ENCODE data around the gene DRC7.

DRC7 gene

DNA sequence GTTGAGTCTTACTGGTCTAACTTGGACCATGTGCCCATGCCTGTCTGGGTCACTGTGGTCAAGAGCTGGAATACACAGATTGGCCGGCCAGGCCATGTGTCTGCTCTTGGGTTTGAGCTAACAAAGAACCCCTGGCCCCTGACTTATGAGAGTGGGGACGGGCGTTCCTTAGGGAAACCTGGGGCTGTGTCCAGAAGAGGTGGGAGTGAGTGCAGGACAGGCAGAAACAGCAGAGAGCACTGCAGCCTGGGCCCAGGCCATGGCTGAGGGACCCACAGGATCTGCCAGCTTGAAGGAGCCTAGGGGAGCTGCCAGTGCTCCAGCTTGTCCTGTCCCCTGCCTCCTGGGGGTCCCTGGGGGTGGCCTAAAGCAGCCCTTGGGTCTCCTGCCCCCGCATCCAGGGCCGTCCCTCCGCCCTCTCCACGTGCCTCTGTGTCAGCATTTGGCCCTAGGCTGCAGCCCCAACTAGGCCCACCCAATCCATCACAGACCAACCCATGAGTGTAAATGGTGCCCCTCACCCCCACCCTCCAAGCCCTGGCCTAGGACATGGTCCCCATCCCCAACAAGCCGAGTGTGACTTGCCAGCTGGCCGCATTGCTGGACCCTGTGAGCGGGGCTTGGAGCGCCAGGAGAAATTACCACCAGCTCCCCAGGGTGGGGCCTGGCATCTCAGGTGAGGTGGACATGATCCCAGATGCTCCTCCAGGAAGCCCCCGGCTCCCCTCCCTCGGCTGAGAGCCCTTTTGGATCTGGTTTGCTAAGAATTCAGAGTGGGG, 12.5 kb upstream of the DRC7 start:
- Histone ChIP-seq H3K27me3 (ENCODE audit: insufficient read depth, low read length) (no peaks in the 10 kb centered on the region), H3K4me3 (ENCODE audit: low read length) (no peak overlapping the region), H3K27ac (ENCODE audit: low read length) (no peak overlapping the region), H3K9ac (ENCODE audit: low read depth, low read length) (no peak overlapping the region), H3K9me3 (ENCODE audit: insufficient read depth, low read depth, low read length) (no peaks in the 10 kb centered on the region), H3K4me1 (ENCODE audit: insufficient read depth, low read length) (no peaks in the 10 kb centered on the region), H3K36me3 (ENCODE audit: insufficient read depth, low read depth, low read length) (no peaks in the 10 kb centered on the region)

DNA sequence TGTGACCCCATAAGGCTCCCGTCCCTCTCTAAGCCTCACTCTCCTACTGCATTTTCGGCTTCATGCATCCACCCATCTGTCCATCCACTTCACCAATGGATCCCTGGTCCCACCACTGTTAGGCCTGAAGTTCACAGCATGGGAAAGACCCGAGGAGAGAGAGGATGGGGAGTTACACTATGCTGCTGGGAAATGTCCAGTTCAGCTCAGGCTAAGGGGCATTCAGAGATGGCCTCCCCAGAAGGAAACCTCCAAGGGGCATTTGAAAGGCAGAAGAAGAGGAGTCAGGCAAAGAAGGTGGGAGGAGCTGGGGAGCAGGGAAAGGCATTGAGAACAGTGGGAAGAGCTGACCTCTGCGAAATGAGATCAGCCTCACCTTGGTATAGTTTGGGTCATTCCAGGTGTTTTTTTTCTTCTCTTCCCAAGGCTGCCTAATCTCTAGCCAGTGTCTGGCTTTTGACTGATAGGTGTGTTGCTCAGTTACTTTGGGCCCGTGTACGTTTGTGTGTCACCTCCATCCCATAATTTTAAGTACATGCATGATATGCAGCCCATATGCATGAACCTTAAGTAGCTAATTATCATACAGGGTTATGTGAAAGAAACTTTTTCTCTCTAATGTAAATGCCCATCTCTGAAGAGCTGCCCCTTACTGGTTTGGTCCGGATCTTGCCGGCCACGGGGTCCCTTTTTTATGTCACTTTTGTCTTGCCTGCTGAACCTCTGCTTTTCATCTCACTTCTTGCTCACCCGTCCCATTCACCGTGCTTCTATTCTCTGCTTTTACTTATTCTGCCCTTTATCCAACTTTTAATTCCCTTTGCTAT, 11.6 kb upstream of the DRC7 start:
- H3K36me3 ChIP-seq (ENCODE audit: insufficient read depth, low read depth, low read length): no peaks in the 10 kb centered on the region
- no peaks in the 10 kb centered on the region for H3K9me3 ChIP-seq (ENCODE audit: insufficient read depth, low read depth, low read length)
- no peak overlapping the region for H3K4me3 ChIP-seq (ENCODE audit: low read length)
- no peak overlapping the region for H3K27ac ChIP-seq (ENCODE audit: low read length)
- no peaks in the 10 kb centered on the region for H3K4me1 ChIP-seq (ENCODE audit: insufficient read depth, low read length)
- H3K27me3 ChIP-seq (ENCODE audit: insufficient read depth, low read length): no peaks in the 10 kb centered on the region
- H3K9ac ChIP-seq (ENCODE audit: low read depth, low read length): no peak overlapping the region

DNA sequence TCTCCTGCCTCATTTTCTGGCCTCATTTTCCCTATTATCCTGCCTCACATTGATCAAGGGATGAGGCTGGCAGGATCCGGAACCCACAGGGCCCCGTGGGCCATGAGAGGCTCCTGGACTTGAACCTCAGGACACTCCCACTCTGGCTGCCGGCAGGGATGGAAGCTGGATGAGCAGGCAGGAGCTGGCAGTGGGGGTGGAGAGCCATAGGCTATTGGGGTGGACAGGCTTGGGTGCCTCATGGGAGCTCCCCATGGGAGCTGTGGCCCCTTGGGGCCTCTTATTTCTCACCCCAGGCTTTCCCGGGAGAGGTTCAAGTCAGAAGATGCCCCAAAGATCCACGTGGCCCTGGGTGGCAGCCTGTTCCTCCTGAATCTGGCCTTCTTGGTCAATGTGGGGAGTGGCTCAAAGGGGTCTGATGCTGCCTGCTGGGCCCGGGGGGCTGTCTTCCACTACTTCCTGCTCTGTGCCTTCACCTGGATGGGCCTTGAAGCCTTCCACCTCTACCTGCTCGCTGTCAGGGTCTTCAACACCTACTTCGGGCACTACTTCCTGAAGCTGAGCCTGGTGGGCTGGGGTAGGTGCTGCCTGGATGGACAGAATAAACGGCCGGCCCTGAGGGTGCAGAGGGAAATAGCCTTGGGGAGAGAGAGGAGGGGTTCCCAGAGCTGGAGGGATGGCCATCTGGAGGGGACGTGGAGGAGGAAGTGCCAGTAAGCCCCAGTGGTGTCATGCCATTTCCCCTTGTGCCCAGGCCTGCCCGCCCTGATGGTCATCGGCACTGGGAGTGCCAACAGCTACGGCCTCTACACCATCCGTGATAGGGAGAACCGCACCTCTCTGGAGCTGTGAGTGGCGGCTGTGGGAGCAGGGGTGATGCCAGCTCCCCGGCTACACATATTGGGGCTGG, 10.7 kb upstream of the DRC7 start:
- no peak overlapping the region for H3K9ac ChIP-seq (ENCODE audit: low read depth, low read length)
- H3K9me3 ChIP-seq (ENCODE audit: insufficient read depth, low read depth, low read length): no peaks in the 10 kb centered on the region
- no peaks in the 10 kb centered on the region for H3K4me1 ChIP-seq (ENCODE audit: insufficient read depth, low read length)
- H3K36me3 ChIP-seq (ENCODE audit: insufficient read depth, low read depth, low read length): no peaks in the 10 kb centered on the region
- no peak overlapping the region for H3K27ac ChIP-seq (ENCODE audit: low read length)
- no peaks in the 10 kb centered on the region for H3K27me3 ChIP-seq (ENCODE audit: insufficient read depth, low read length)
- no peak overlapping the region for H3K4me3 ChIP-seq (ENCODE audit: low read length)

DNA sequence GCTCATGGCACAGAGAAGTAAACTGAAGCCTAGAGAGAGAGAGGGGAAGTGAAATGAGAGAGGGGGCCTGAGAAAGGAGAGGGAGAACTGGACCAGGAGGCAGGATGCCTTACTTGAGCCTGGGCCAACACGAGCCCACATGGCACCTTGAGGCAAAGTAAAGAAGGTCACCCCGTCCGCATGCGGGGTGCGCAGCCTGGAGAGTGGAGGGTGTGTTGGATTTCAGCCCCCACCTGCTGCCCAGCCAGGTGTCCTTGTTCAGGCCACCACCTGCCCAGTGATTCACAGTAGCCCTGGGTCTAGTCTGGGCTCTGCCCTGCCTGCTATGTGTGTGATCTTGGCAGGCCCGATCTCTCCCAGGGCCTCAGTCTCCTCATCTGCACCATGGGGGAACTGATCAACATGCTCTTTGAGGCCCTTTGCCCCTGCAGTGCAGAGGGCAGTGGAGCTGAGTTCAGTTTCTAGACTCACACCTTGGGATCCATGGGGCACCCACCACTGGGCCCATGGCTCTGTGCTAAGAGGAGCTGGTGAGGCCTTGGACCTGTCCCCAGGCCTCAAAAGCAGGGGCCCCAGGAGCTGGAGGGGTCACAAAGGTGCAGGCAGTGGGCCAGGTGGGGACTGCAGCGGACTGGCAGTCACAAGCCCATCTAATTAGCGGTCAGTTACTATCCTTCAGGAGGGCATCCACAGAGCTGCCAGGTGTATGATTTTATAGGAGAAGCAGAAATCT, 9.8 kb upstream of the DRC7 start:
- H3K4me3 ChIP-seq (ENCODE audit: low read length): no peak overlapping the region
- no peaks in the 10 kb centered on the region for H3K27me3 ChIP-seq (ENCODE audit: insufficient read depth, low read length)
- H3K9me3 ChIP-seq (ENCODE audit: insufficient read depth, low read depth, low read length): no peaks in the 10 kb centered on the region
- no peaks in the 10 kb centered on the region for H3K4me1 ChIP-seq (ENCODE audit: insufficient read depth, low read length)
- no peak overlapping the region for H3K27ac ChIP-seq (ENCODE audit: low read length)
- no peak overlapping the region for H3K9ac ChIP-seq (ENCODE audit: low read depth, low read length)
- H3K36me3 ChIP-seq (ENCODE audit: insufficient read depth, low read depth, low read length): no peaks in the 10 kb centered on the region

DNA sequence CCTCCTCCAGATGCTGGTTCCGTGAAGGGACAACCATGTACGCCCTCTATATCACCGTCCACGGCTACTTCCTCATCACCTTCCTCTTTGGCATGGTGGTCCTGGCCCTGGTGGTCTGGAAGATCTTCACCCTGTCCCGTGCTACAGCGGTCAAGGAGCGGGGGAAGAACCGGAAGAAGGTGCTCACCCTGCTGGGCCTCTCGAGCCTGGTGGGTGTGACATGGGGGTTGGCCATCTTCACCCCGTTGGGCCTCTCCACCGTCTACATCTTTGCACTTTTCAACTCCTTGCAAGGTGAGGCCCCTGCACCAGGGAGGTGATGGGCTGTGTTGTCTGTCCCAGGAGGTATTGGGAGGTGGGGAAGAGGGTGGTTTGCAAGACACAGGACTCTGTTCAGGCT, 9.0 kb upstream of the DRC7 start:
- Histone ChIP-seq H3K27me3 (ENCODE audit: insufficient read depth, low read length) (no peaks in the 10 kb centered on the region), H3K4me1 (ENCODE audit: insufficient read depth, low read length) (no peaks in the 10 kb centered on the region), H3K9me3 (ENCODE audit: insufficient read depth, low read depth, low read length) (no peaks in the 10 kb centered on the region), H3K4me3 (ENCODE audit: low read length) (no peak overlapping the region), H3K27ac (ENCODE audit: low read length) (no peak overlapping the region), H3K9ac (ENCODE audit: low read depth, low read length) (no peak overlapping the region), H3K36me3 (ENCODE audit: insufficient read depth, low read depth, low read length) (no peaks in the 10 kb centered on the region)

DNA sequence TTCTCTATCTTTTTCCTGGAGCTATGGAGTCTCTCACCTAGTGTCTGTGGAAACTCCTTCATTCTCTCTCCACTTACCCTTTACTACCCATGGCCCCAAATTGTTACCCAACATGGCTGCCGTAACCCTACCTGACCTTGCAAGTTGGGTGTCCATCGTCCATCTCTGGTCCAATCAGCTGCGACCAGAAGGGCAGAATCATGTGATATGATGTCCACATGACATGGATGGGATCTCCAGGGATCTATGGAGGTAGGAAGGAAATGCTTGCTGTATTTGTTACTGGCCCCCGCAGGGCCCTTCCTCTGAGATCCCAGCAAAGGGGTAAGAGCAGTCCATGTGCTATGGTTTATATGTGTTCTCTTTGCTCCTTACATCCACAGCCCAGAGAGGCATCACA, 8.0 kb upstream of the DRC7 start:
- no peaks in the 10 kb centered on the region for H3K36me3 ChIP-seq (ENCODE audit: insufficient read depth, low read depth, low read length)
- no peaks in the 10 kb centered on the region for H3K4me1 ChIP-seq (ENCODE audit: insufficient read depth, low read length)
- H3K9ac ChIP-seq (ENCODE audit: low read depth, low read length): no peak overlapping the region
- no peaks in the 10 kb centered on the region for H3K27me3 ChIP-seq (ENCODE audit: insufficient read depth, low read length)
- H3K27ac ChIP-seq (ENCODE audit: low read length): no peak overlapping the region
- no peak overlapping the region for H3K4me3 ChIP-seq (ENCODE audit: low read length)
- H3K9me3 ChIP-seq (ENCODE audit: insufficient read depth, low read depth, low read length): no peaks in the 10 kb centered on the region

DNA sequence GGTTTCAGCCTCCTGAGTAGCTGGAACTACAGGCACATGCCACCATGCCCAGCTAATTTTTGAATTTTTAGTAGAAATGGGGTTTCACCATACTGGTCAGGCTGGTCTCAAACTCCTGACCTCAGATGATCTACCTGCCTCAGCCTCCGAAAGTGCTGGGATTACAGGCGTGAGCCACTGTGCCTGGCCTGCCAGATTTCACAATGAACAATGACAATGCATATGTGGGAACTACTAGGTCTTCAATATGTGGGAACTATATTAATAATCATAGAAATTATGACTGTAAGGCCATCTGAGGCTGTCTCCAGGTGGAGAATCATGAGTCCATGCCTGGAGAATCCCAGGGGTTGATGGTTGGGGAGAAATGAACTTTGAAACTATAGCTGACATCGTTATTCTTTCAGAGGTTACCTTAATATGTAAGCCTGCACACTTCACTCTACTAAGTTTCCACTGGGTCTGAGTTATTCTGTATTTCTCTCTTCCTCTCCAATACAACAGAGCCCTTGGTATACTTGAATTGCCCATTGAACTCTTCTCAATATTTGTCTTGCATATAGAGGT, 7.2 kb upstream of the DRC7 start:
- no peak overlapping the region for H3K27ac ChIP-seq (ENCODE audit: low read length)
- H3K9ac ChIP-seq (ENCODE audit: low read depth, low read length): no peak overlapping the region
- H3K4me3 ChIP-seq (ENCODE audit: low read length): no peak overlapping the region
- no peaks in the 10 kb centered on the region for H3K36me3 ChIP-seq (ENCODE audit: insufficient read depth, low read depth, low read length)
- H3K9me3 ChIP-seq (ENCODE audit: insufficient read depth, low read depth, low read length): no peaks in the 10 kb centered on the region
- no peaks in the 10 kb centered on the region for H3K27me3 ChIP-seq (ENCODE audit: insufficient read depth, low read length)
- H3K4me1 ChIP-seq (ENCODE audit: insufficient read depth, low read length): no peaks in the 10 kb centered on the region

DNA sequence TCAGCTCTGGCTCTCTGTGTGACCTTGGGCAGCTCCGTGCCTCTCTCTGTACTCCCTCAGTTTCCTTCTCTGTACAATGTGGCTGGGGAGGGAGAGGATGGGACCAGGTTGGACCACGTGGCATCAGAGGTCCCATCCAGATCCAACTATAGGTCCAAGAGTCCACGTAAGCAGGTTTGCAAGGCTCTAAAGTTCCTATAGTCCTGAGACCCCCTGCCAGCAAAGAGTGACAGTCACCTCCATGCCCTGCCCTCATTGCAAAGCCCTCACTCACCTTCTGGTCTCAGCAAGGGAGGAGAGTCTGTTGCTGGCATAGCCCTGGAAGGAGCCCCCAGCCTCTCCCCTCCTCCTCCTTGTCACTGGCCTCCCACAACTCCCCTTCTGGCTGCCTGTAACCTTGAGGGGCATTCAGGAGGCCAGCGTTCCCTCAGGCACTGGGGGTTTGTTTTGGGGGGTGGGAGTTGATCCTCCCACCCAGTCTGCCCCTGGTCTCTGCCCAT, 6.1 kb upstream of the DRC7 start:
- H3K4me3 ChIP-seq (ENCODE audit: low read length): no peak overlapping the region
- no peaks in the 10 kb centered on the region for H3K4me1 ChIP-seq (ENCODE audit: insufficient read depth, low read length)
- no peaks in the 10 kb centered on the region for H3K9me3 ChIP-seq (ENCODE audit: insufficient read depth, low read depth, low read length)
- H3K27me3 ChIP-seq (ENCODE audit: insufficient read depth, low read length): no peaks in the 10 kb centered on the region
- H3K27ac ChIP-seq (ENCODE audit: low read length): no peak overlapping the region
- no peak overlapping the region for H3K9ac ChIP-seq (ENCODE audit: low read depth, low read length)
- no peaks in the 10 kb centered on the region for H3K36me3 ChIP-seq (ENCODE audit: insufficient read depth, low read depth, low read length)

DNA sequence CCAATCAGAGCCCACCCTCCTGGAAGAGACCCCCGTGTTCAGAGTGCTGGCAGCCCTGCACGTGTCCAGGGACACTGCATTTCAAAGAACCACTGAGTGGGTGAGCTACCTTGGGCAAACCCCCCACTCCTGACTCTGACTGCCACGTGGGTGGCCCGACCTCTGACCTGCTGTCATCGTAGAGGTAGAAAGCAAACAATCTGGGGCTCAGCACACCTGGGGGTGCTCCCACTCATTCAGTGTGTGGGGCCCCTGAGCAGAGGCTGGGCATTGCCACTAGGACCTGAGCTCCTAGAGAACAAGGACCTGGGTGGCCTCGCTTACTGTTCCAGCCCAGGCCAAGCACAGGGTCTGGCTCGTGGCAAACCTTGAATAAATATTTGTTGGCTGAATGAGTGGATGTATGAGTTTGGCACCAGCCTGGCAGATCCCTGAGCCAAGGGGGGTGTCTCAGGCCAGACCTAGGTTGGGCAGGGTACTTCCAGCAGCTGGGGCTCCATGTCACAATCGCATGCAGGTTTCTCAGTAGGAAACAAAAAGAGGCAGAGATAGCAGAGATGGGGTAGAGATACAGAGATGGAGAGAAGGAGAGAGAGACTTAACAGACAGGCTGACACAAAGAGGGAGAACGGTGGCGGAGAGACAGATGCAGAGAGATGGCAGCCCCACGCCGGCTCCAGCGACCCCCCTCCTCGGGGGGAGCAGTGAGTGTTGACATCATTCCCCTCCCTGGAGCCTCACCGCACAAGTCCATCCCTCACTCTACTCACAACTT, 5.4 kb upstream of the DRC7 start:
- Histone ChIP-seq H3K27ac (ENCODE audit: low read length) (no peak overlapping the region), H3K36me3 (ENCODE audit: insufficient read depth, low read depth, low read length) (no peaks in the 10 kb centered on the region), H3K27me3 (ENCODE audit: insufficient read depth, low read length) (no peaks in the 10 kb centered on the region), H3K9me3 (ENCODE audit: insufficient read depth, low read depth, low read length) (no peaks in the 10 kb centered on the region), H3K9ac (ENCODE audit: low read depth, low read length) (no peak overlapping the region), H3K4me1 (ENCODE audit: insufficient read depth, low read length) (no peaks in the 10 kb centered on the region), H3K4me3 (ENCODE audit: low read length) (no peak overlapping the region)

GRCh38 chr16:57689762-57690558, 4.6 kb upstream of the DRC7 start:
- no peak overlapping the region for H3K9ac ChIP-seq (ENCODE audit: low read depth, low read length)
- H3K36me3 ChIP-seq (ENCODE audit: insufficient read depth, low read depth, low read length): no peaks in the 10 kb centered on the region
- no peaks in the 10 kb centered on the region for H3K4me1 ChIP-seq (ENCODE audit: insufficient read depth, low read length)
- H3K27ac ChIP-seq (ENCODE audit: low read length): no peak overlapping the region
- H3K27me3 ChIP-seq (ENCODE audit: insufficient read depth, low read length): no peaks in the 10 kb centered on the region
- no peak overlapping the region for H3K4me3 ChIP-seq (ENCODE audit: low read length)
- no peaks in the 10 kb centered on the region for H3K9me3 ChIP-seq (ENCODE audit: insufficient read depth, low read depth, low read length)
